ENCODE data around the gene GIT1.
A peak's percentile ranks its signal among the peaks of the same experiment; 100 is the strongest.

The GIT1 gene

DNA sequence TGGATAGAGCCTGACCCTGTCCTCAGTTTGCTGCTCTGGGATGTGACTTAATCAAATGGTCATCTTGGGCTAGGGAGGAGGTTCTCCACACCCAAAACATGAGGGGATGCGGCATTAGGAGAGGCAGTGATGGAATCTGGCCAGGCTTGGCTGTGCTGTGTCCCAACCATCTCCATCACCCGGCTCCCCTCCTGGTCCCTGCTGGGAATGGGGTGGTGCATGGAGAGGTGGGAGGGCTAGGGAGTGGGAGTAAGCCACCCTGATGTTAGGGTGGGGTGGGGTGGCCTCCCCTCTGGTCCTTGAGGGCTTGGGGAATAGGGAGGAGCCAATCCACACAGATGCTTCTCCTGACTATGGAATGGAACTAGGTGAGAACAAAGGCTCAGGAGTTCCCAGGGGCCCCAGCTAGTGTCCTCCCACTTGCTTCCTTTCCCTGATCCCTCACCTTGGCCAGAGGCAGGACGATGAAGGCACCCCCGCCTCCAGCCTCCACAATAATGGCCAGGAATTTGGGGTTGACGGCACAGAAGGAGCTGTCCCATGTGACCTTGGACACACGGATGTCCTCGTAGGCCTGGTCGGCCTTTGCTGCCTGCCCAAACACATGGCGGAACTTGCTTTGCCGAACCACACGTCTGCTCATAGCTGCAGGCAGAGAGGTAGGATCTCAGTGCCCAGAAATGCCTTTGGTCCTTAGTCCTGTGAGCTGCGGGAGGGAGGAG, 31.5 kb upstream of the GIT1 start:
- POLR2A ChIA-PET (ENCODE audit: low non-redundant PET), result interaction anchor here (0.8 kb wide), 1 partner anchor 29 kb away, joined by 3 read pairs; no protein-coding TSS in a partner anchor
- CTCF ChIA-PET, result interaction anchor here (0.6 to 1.0 kb wide), 3 partner anchors 18 to 73 kb away, joined by 3 read pairs; no protein-coding TSS in a partner anchor
- H3K27ac ChIP-seq, result peak overlapping the region; percentile 69

GRCh38 chr17:29620271-29620670, 30.8 kb upstream of the GIT1 start:
- TF ChIP-seq, protein P1, sequence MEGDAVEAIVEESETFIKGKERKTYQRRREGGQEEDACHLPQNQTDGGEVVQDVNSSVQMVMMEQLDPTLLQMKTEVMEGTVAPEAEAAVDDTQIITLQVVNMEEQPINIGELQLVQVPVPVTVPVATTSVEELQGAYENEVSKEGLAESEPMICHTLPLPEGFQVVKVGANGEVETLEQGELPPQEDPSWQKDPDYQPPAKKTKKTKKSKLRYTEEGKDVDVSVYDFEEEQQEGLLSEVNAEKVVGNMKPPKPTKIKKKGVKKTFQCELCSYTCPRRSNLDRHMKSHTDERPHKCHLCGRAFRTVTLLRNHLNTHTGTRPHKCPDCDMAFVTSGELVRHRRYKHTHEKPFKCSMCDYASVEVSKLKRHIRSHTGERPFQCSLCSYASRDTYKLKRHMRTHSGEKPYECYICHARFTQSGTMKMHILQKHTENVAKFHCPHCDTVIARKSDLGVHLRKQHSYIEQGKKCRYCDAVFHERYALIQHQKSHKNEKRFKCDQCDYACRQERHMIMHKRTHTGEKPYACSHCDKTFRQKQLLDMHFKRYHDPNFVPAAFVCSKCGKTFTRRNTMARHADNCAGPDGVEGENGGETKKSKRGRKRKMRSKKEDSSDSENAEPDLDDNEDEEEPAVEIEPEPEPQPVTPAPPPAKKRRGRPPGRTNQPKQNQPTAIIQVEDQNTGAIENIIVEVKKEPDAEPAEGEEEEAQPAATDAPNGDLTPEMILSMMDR (conservative IDR thresholded peaks at IDR 0.05; ENCODE audit: low read depth), result no peak
- H3K27ac ChIP-seq, result peak overlapping the region; percentile 69
- ChIA-PET POLR2A (ENCODE audit: low non-redundant PET) (no interaction called here), CTCF (interaction anchor here (0.6 to 1.3 kb wide), 4 partner anchors 19 to 73 kb away, joined by 3 read pairs; no protein-coding TSS in a partner anchor)
- DNase-seq (ENCODE audit: low spot score), result peak; percentile 82

More for the DNA sequence above, 31.5 kb upstream of the GIT1 start:
- TF ChIP-seq, protein P1 (conservative IDR thresholded peaks at IDR 0.05; ENCODE audit: low read depth), result no peak
- no peak for DNase-seq (ENCODE audit: low spot score)

GRCh38 chr17:29619251-29619650, 29.8 kb upstream of the GIT1 start:
- CTCF ChIA-PET, result interaction anchor here (0.6 to 1.8 kb wide), 4 partner anchors 11 to 442 kb away, joined by 3 to 11 read pairs (median 4); no protein-coding TSS in a partner anchor
- no peak for DNase-seq (ENCODE audit: low spot score)
- TF ChIP-seq, protein P1 (conservative IDR thresholded peaks at IDR 0.05; ENCODE audit: low read depth), result no peak
- POLR2A ChIA-PET (ENCODE audit: low non-redundant PET), result no interaction called here
- H3K27ac ChIP-seq, result no peak overlapping the region

DNA sequence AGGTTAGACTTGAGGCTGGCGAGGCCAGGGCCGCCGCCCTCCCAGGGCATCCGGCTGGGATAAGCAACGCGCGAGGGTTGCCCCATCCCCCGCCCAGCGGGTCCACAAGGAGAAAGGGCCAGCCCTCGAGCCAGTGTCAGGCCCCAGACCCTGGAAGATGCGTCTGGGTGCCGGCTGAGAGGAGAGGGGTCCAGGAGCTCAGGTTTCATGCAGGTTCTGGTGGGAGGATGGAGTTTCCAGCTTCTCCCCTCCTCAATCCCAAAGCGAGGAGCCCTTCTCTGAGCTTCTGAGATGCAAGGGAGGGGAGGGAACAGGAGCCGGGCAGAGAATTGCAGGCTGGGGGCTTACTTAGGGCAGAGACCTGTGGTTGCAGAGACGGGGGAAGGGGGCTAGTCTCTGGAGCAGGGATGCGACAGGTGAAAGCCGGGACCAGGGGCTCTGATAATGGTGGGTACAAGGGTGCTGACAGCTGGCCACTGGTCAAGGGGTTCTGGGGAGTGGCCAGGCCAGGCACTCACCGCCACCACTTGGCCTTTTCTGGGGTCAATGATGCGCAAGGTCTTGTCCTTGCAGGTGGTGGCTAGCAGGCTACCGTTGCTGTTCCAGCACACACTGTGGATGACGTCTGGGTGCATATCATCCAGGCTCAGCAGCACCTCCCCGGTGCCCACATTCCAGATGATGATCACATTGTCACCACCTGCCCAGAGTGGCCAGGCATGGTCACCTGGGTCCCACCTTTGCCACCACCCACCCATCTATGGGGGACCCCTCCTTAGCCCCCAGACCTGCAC, 29.0 kb upstream of the GIT1 start:
- TF ChIP-seq, protein P1 (conservative IDR thresholded peaks at IDR 0.05; ENCODE audit: low read depth), result no peak; the same call in 1 of the 2 replicates
- ChIA-PET POLR2A (ENCODE audit: low non-redundant PET) (no interaction called here), CTCF (interaction anchor here (0.6 to 3.8 kb wide), 15 partner anchors 10 to 1180 kb away, joined by 3 to 45 read pairs (median 3); partner anchors contain the start of gene ANKRD13B)
- no peak for DNase-seq (ENCODE audit: low spot score)
- H3K27ac ChIP-seq, result no peak overlapping the region

- 0 out of 2 replicates have a peak overlapping the region, but pooled peaks have one; percentile 16 for H3K27ac ChIP-seq
- POLR2A ChIA-PET (ENCODE audit: low non-redundant PET), result no interaction called here
- CTCF ChIA-PET, result interaction anchor here (0.6 to 3.8 kb wide), 25 partner anchors 9 to 1180 kb away, joined by 3 to 45 read pairs (median 3); partner anchors contain the start of gene ANKRD13B
- DNase-seq (ENCODE audit: low spot score), result no peak
- TF ChIP-seq, protein P1 (conservative IDR thresholded peaks at IDR 0.05; ENCODE audit: low read depth), result peak; percentile 63
Observed at GRCh38 chr17:29617481-29618271, 28.2 kb upstream of the GIT1 start.
